ENCODE data around the gene TNRC6B.

Gene TNRC6B

DNA sequence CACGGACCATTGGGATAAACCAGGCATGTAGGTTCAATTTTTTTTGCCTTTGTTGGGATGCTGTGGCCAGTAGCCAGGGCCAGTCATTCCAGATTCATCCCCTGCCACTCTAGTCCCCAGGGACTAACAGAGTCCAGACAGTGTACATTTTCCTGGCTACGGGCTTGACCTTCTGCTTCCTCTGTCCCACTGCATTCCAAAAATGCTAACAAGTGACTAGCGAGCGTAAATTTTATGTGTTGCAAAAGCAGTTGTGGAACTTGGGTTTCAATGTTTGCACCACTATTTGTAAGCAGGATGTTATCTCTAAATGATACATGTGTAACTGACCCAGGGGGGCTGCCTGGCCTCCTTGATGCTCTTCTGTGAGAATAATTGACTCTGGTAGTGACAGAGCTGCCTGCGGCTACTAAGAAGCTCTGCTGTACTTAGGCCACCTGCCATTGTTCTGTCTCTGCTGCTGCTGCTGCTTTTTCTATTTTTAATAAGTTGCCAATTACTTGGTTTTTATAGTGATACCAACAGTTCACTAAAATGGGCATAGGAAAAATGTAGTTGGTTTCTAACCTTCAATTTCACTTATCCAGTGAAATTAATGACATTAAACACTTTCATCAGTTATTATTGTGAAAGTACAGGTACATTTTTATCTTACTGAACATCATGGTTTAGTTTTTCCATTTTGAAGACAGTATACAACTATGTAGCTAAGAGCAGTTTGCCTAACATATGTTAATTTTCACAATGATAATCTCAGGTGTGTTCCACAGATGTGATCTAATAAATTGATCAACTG is 26.8 kb downstream of the TNRC6B start:
- no peak for TF ChIP-seq LEF1 (IDR thresholded peaks at IDR 0.05; ENCODE audit: borderline replicate concordance)
- TF ChIP-seq NFRKB (IDR thresholded peaks at IDR 0.05) = no peak
- no peak for TF ChIP-seq FOXM1 (IDR thresholded peaks at IDR 0.05; ENCODE audit: borderline replicate concordance)
- no peak for TF ChIP-seq L3MBTL2 (conservative IDR thresholded peaks at IDR 0.05)
- no peak for TF ChIP-seq TARDBP (IDR thresholded peaks at IDR 0.05)
- TF ChIP-seq ARNT (IDR thresholded peaks at IDR 0.05) = no peak
- TF ChIP-seq FOXK2 (IDR thresholded peaks at IDR 0.05) = no peak
- TF ChIP-seq SUZ12 (IDR thresholded peaks at IDR 0.05) = no peak
- TF ChIP-seq FOXA1 (IDR thresholded peaks at IDR 0.05) = no peak
- no peak for TF ChIP-seq CTBP1 (IDR thresholded peaks at IDR 0.05; ENCODE audit: borderline replicate concordance)
- no peak for TF ChIP-seq ELF4 (IDR thresholded peaks at IDR 0.05)
- TF ChIP-seq HDGF (IDR thresholded peaks at IDR 0.05; ENCODE audit: borderline replicate concordance) = no peak
- no peak for TF ChIP-seq BHLHE40 (IDR thresholded peaks at IDR 0.05; ENCODE audit: borderline replicate concordance)
- TF ChIP-seq, protein P1, sequence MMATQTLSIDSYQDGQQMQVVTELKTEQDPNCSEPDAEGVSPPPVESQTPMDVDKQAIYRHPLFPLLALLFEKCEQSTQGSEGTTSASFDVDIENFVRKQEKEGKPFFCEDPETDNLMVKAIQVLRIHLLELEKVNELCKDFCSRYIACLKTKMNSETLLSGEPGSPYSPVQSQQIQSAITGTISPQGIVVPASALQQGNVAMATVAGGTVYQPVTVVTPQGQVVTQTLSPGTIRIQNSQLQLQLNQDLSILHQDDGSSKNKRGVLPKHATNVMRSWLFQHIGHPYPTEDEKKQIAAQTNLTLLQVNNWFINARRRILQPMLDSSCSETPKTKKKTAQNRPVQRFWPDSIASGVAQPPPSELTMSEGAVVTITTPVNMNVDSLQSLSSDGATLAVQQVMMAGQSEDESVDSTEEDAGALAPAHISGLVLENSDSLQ (IDR thresholded peaks at IDR 0.05) = no peak
- no peak for DNase-seq (ENCODE audit: extremely low spot score)
- CTCF ChIA-PET = no interaction called here
- POLR2A ChIA-PET = no interaction called here

- POLR2A ChIA-PET = no interaction called here
- CTCF ChIA-PET = interaction anchor here (1.0 kb wide), 1 partner anchor 13 kb away, joined by 4 read pairs; no protein-coding TSS in a partner anchor
These were observed 28.8 kb downstream of the TNRC6B start for GRCh38 chr22:40206561-40206960.

GRCh38 chr22:40210818-40211217 is 33.1 kb downstream of the TNRC6B start:
- ChIA-PET CTCF (no interaction called here), POLR2A (no interaction called here)
- TF ChIP-seq L3MBTL2 (conservative IDR thresholded peaks at IDR 0.05) (no peak), CTBP1 (IDR thresholded peaks at IDR 0.05; ENCODE audit: borderline replicate concordance) (no peak), ELF4 (IDR thresholded peaks at IDR 0.05) (no peak), FOXM1 (IDR thresholded peaks at IDR 0.05; ENCODE audit: borderline replicate concordance) (no peak), BHLHE40 (IDR thresholded peaks at IDR 0.05; ENCODE audit: borderline replicate concordance) (no peak), SUZ12 (IDR thresholded peaks at IDR 0.05) (no peak), ARNT (IDR thresholded peaks at IDR 0.05) (no peak), HDGF (IDR thresholded peaks at IDR 0.05; ENCODE audit: borderline replicate concordance) (no peak), SP1 (IDR thresholded peaks at IDR 0.05) (no peak), TARDBP (IDR thresholded peaks at IDR 0.05) (no peak), NFRKB (IDR thresholded peaks at IDR 0.05) (no peak), ZNF384 (IDR thresholded peaks at IDR 0.05) (no peak), LEF1 (IDR thresholded peaks at IDR 0.05; ENCODE audit: borderline replicate concordance) (no peak), FOXK2 (IDR thresholded peaks at IDR 0.05) (no peak), FOXA1 (IDR thresholded peaks at IDR 0.05) (no peak)
- TF ChIP-seq, protein P1 (IDR thresholded peaks at IDR 0.05) = no peak
- no peak for DNase-seq (ENCODE audit: extremely low spot score)

More at GRCh38 chr22:40206561-40206960, 28.8 kb downstream of the TNRC6B start:
- TF ChIP-seq, protein P1 (IDR thresholded peaks at IDR 0.05) = no peak
- TF ChIP-seq FOXK2 (IDR thresholded peaks at IDR 0.05) = no peak
- no peak for TF ChIP-seq SUZ12 (IDR thresholded peaks at IDR 0.05)
- no peak for TF ChIP-seq CTBP1 (IDR thresholded peaks at IDR 0.05; ENCODE audit: borderline replicate concordance)
- TF ChIP-seq FOXA1 (IDR thresholded peaks at IDR 0.05) = no peak
- TF ChIP-seq FOXM1 (IDR thresholded peaks at IDR 0.05; ENCODE audit: borderline replicate concordance) = no peak
- TF ChIP-seq HDGF (IDR thresholded peaks at IDR 0.05; ENCODE audit: borderline replicate concordance) = no peak
- TF ChIP-seq NFRKB (IDR thresholded peaks at IDR 0.05) = no peak
- no peak for TF ChIP-seq LEF1 (IDR thresholded peaks at IDR 0.05; ENCODE audit: borderline replicate concordance)
- TF ChIP-seq ARNT (IDR thresholded peaks at IDR 0.05) = no peak
- no peak for TF ChIP-seq L3MBTL2 (conservative IDR thresholded peaks at IDR 0.05)
- TF ChIP-seq TARDBP (IDR thresholded peaks at IDR 0.05) = no peak
- no peak for TF ChIP-seq ZNF384 (IDR thresholded peaks at IDR 0.05)
- TF ChIP-seq ELF4 (IDR thresholded peaks at IDR 0.05) = no peak
- no peak for TF ChIP-seq BHLHE40 (IDR thresholded peaks at IDR 0.05; ENCODE audit: borderline replicate concordance)
- no peak for TF ChIP-seq SP1 (IDR thresholded peaks at IDR 0.05)
- no peak for DNase-seq (ENCODE audit: extremely low spot score)

- ChIA-PET CTCF (no interaction called here), POLR2A (no interaction called here)
- DNase-seq (ENCODE audit: extremely low spot score) = no peak
- TF ChIP-seq BHLHE40 (IDR thresholded peaks at IDR 0.05; ENCODE audit: borderline replicate concordance) (no peak), L3MBTL2 (conservative IDR thresholded peaks at IDR 0.05) (no peak), FOXM1 (IDR thresholded peaks at IDR 0.05; ENCODE audit: borderline replicate concordance) (no peak), HDGF (IDR thresholded peaks at IDR 0.05; ENCODE audit: borderline replicate concordance) (no peak)
These were observed 33.8 kb downstream of the TNRC6B start for GRCh38 chr22:40211476-40212054.

- POLR2A ChIA-PET = no interaction called here
- CTCF ChIA-PET = no interaction called here
- DNase-seq (ENCODE audit: extremely low spot score) = no peak
- TF ChIP-seq SP1 (IDR thresholded peaks at IDR 0.05) (no peak), SUZ12 (IDR thresholded peaks at IDR 0.05) (no peak), FOXK2 (IDR thresholded peaks at IDR 0.05) (no peak), ARNT (IDR thresholded peaks at IDR 0.05) (no peak), ELF4 (IDR thresholded peaks at IDR 0.05) (no peak), HDGF (IDR thresholded peaks at IDR 0.05; ENCODE audit: borderline replicate concordance) (no peak), FOXM1 (IDR thresholded peaks at IDR 0.05; ENCODE audit: borderline replicate concordance) (no peak), TARDBP (IDR thresholded peaks at IDR 0.05) (no peak), L3MBTL2 (conservative IDR thresholded peaks at IDR 0.05) (no peak), NFRKB (IDR thresholded peaks at IDR 0.05) (no peak), BHLHE40 (IDR thresholded peaks at IDR 0.05; ENCODE audit: borderline replicate concordance) (no peak), FOXA1 (IDR thresholded peaks at IDR 0.05) (no peak), ZNF384 (IDR thresholded peaks at IDR 0.05) (no peak)
These were observed 34.4 kb downstream of the TNRC6B start for GRCh38 chr22:40212121-40212520.

All from HEK293T (cell line).